ENCODE measurements around the gene CMTM6.
"Not testable (repeated sequence)": the region's sequence is repeated elsewhere in the genome, so short reads cannot be mapped to it uniquely, and the experiment has no call there.

DNA sequence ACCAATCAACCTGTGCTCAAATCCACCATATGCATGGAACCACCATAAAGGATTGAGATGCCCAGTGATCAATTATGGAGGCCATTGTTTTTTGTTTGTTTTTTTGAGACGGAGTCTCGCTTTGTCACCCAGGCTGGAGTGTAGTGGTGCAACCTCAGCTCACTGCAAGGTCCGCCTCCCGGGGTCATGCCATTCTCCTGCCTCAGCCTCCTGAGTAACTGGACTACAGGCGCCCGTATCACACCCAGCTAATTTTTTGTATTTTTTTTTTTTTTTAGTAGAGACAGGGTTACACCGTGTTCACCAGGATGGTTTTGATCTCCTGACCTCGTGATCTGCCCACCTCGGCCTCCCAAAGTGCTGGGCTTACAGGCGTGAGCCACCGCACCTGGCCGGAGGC is 30.5 kb downstream of the CMTM6 start:
- TF ChIP-seq ZNF239 (CRISPR knock-in tag; IDR thresholded peaks at IDR 0.05); CEBPB (tag; IDR thresholded peaks at IDR 0.05); TOE1 (IDR thresholded peaks at IDR 0.05; ENCODE audit: borderline replicate concordance); TOE1 (CRISPR knock-in tag; IDR thresholded peaks at IDR 0.05; ENCODE audit: borderline replicate concordance, low read depth); POLR2A (conservative IDR thresholded peaks at IDR 0.05); CBX5 (IDR thresholded peaks at IDR 0.05; ENCODE audit: borderline replicate concordance, low read depth); SMAD3 (CRISPR knock-in tag; conservative IDR thresholded peaks at IDR 0.05); CGGBP1 (CRISPR knock-in tag; IDR thresholded peaks at IDR 0.05): not testable (repeated sequence)
- TF ChIP-seq, protein P1, sequence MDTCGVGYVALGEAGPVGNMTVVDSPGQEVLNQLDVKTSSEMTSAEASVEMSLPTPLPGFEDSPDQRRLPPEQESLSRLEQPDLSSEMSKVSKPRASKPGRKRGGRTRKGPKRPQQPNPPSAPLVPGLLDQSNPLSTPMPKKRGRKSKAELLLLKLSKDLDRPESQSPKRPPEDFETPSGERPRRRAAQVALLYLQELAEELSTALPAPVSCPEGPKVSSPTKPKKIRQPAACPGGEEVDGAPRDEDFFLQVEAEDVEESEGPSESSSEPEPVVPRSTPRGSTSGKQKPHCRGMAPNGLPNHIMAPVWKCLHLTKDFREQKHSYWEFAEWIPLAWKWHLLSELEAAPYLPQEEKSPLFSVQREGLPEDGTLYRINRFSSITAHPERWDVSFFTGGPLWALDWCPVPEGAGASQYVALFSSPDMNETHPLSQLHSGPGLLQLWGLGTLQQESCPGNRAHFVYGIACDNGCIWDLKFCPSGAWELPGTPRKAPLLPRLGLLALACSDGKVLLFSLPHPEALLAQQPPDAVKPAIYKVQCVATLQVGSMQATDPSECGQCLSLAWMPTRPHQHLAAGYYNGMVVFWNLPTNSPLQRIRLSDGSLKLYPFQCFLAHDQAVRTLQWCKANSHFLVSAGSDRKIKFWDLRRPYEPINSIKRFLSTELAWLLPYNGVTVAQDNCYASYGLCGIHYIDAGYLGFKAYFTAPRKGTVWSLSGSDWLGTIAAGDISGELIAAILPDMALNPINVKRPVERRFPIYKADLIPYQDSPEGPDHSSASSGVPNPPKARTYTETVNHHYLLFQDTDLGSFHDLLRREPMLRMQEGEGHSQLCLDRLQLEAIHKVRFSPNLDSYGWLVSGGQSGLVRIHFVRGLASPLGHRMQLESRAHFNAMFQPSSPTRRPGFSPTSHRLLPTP (IDR thresholded peaks at IDR 0.05; ENCODE audit: borderline replicate concordance, extremely low read depth, insufficient read length): not testable (repeated sequence)
- TF ChIP-seq, protein P2, sequence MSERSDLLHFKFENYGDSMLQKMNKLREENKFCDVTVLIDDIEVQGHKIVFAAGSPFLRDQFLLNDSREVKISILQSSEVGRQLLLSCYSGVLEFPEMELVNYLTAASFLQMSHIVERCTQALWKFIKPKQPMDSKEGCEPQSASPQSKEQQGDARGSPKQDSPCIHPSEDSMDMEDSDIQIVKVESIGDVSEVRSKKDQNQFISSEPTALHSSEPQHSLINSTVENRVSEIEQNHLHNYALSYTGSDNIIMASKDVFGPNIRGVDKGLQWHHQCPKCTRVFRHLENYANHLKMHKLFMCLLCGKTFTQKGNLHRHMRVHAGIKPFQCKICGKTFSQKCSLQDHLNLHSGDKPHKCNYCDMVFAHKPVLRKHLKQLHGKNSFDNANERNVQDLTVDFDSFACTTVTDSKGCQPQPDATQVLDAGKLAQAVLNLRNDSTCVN (CRISPR knock-in tag; IDR thresholded peaks at IDR 0.05): not testable (repeated sequence)

Data from K562 (cell line).